Activated CD4-positive, alpha-beta T cell treated with anti-CD3 and anti-CD28 coated beads, Interleukin-2, amount 50 U/mL, for 48 hours (primary cell): Measurements from ENCODE around the gene FAM78A.
"Not testable (repeated sequence)": the region's sequence is repeated elsewhere in the genome, so short reads cannot be mapped to it uniquely, and the experiment has no call there.

Source experiments
- DNase-seq, 2 experiments: peaks; one replicate each; pipeline ENCODE4 v3.0.0-alpha.2; 2020

The FAM78A gene

GRCh38 chr9:131236161-131236560 lies 40.1 kb downstream of the FAM78A start:
- DNase-seq: no peak

- no peak for DNase-seq
Measured at GRCh38 chr9:131235480-131235851, 40.8 kb downstream of the FAM78A start.

GRCh38 chr9:131234799-131235479 lies 41.4 kb downstream of the FAM78A start:
- DNase-seq: no peak

- no peak for DNase-seq
Measured at GRCh38 chr9:131233995-131234394, 42.3 kb downstream of the FAM78A start.

- DNase-seq: peak in 1 of 2 experiments; percentile 35
Measured at GRCh38 chr9:131233556-131233955, 42.8 kb downstream of the FAM78A start.

GRCh38 chr9:131228988-131229387 lies 47.3 kb downstream of the FAM78A start:
- DNase-seq: no peak

GRCh38 chr9:131227959-131228460 lies 48.3 kb downstream of the FAM78A start:
- DNase-seq: no peak

GRCh38 chr9:131227112-131227958 lies 49.0 kb downstream of the FAM78A start:
- no peak for DNase-seq

GRCh38 chr9:131226226-131226625 lies 50.1 kb downstream of the FAM78A start:
- no peak for DNase-seq

GRCh38 chr9:131222460-131222859 lies 53.9 kb downstream of the FAM78A start:
- DNase-seq: no peak

GRCh38 chr9:131220485-131220884 lies 55.8 kb downstream of the FAM78A start:
- no peak for DNase-seq

- no peak for DNase-seq
Measured at GRCh38 chr9:131218370-131218769, 57.9 kb downstream of the FAM78A start.

GRCh38 chr9:131217331-131218031 lies 58.8 kb downstream of the FAM78A start:
- DNase-seq: no peak

- no peak for DNase-seq
Measured at GRCh38 chr9:131216806-131217205, 59.5 kb downstream of the FAM78A start.

GRCh38 chr9:131214876-131215275 lies 61.4 kb downstream of the FAM78A start:
- DNase-seq: no peak

GRCh38 chr9:131214286-131214856 lies 61.9 kb downstream of the FAM78A start:
- no peak for DNase-seq

GRCh38 chr9:131211920-131212319 lies 64.4 kb downstream of the FAM78A start:
- DNase-seq: not testable (repeated sequence)
